ENCODE data around the gene TRIM3.

TRIM3 gene

GRCh38 chr11:6469599-6469998, 4.1 kb downstream of the TRIM3 start:
- no peak for DNase-seq (ENCODE audit: extremely low spot score)
- CTCF ChIA-PET = interaction anchor here (0.6 to 1.6 kb wide), 6 partner anchors 26 to 920 kb away, joined by 3 to 6 read pairs (median 4); no protein-coding TSS in a partner anchor
- POLR2A ChIA-PET = interaction anchor here (0.8 to 1.9 kb wide), 8 partner anchors 8 to 214 kb away, joined by 3 to 22 read pairs (median 4); partner anchors contain the start of genes APBB1, ARFIP2, SMPD1 and TIMM10B
- TF ChIP-seq ARNT (IDR thresholded peaks at IDR 0.05) (no peak), FOXK2 (IDR thresholded peaks at IDR 0.05) (no peak)

- TF ChIP-seq ELF4 (IDR thresholded peaks at IDR 0.05) (no peak), FOXK2 (IDR thresholded peaks at IDR 0.05) (no peak), LEF1 (IDR thresholded peaks at IDR 0.05; ENCODE audit: borderline replicate concordance) (no peak), SP1 (IDR thresholded peaks at IDR 0.05) (no peak), CTBP1 (IDR thresholded peaks at IDR 0.05; ENCODE audit: borderline replicate concordance) (no peak), BHLHE40 (IDR thresholded peaks at IDR 0.05; ENCODE audit: borderline replicate concordance) (no peak), SUZ12 (IDR thresholded peaks at IDR 0.05) (no peak), PKNOX1 (IDR thresholded peaks at IDR 0.05) (no peak), FOXA1 (IDR thresholded peaks at IDR 0.05) (no peak), ZNF384 (IDR thresholded peaks at IDR 0.05) (no peak)
- POLR2A ChIA-PET = interaction anchor here (0.6 to 1.9 kb wide), 13 partner anchors 9 to 234 kb away, joined by 3 to 22 read pairs (median 4); partner anchors contain the start of genes APBB1, ARFIP2, FHIP1B and SMPD1
- CTCF ChIA-PET = interaction anchor here (0.9 to 1.6 kb wide), 5 partner anchors 25 to 106 kb away, joined by 3 to 6 read pairs (median 4); no protein-coding TSS in a partner anchor
- peak; percentile 87 for DNase-seq (ENCODE audit: extremely low spot score)
Measured at GRCh38 chr11:6468712-6469495, 4.8 kb downstream of the TRIM3 start.

- TF ChIP-seq ELF4 (IDR thresholded peaks at IDR 0.05) = no peak
- TF ChIP-seq SP1 (IDR thresholded peaks at IDR 0.05) = no peak
- TF ChIP-seq HDGF (IDR thresholded peaks at IDR 0.05; ENCODE audit: borderline replicate concordance) = no peak
- no peak for TF ChIP-seq SUZ12 (IDR thresholded peaks at IDR 0.05)
- no peak for TF ChIP-seq CTBP1 (IDR thresholded peaks at IDR 0.05; ENCODE audit: borderline replicate concordance)
- TF ChIP-seq ARNT (IDR thresholded peaks at IDR 0.05) = no peak
- no peak for TF ChIP-seq L3MBTL2 (conservative IDR thresholded peaks at IDR 0.05)
- no peak for TF ChIP-seq FOXM1 (IDR thresholded peaks at IDR 0.05; ENCODE audit: borderline replicate concordance)
- TF ChIP-seq PKNOX1 (IDR thresholded peaks at IDR 0.05) = no peak
- TF ChIP-seq BHLHE40 (IDR thresholded peaks at IDR 0.05; ENCODE audit: borderline replicate concordance) = no peak
- no peak for TF ChIP-seq FOXA1 (IDR thresholded peaks at IDR 0.05)
- no peak for TF ChIP-seq LEF1 (IDR thresholded peaks at IDR 0.05; ENCODE audit: borderline replicate concordance)
- no peak for TF ChIP-seq NFRKB (IDR thresholded peaks at IDR 0.05)
- TF ChIP-seq ZNF384 (IDR thresholded peaks at IDR 0.05) = no peak
- no peak for TF ChIP-seq FOXK2 (IDR thresholded peaks at IDR 0.05)
- TF ChIP-seq TARDBP (IDR thresholded peaks at IDR 0.05) = no peak
- DNase-seq (ENCODE audit: extremely low spot score) = no peak
- POLR2A ChIA-PET = no interaction called here
- CTCF ChIA-PET = interaction anchor here (0.9 kb wide), 1 partner anchor 13 kb away, joined by 3 read pairs; no protein-coding TSS in a partner anchor
Measured at GRCh38 chr11:6459099-6459450, 14.7 kb downstream of the TRIM3 start.

GRCh38 chr11:6458352-6459098, 15.2 kb downstream of the TRIM3 start:
- no peak for DNase-seq (ENCODE audit: extremely low spot score)
- POLR2A ChIA-PET = no interaction called here
- CTCF ChIA-PET = interaction anchor here (0.9 kb wide), 1 partner anchor 13 kb away, joined by 3 read pairs; no protein-coding TSS in a partner anchor
- TF ChIP-seq CTBP1 (IDR thresholded peaks at IDR 0.05; ENCODE audit: borderline replicate concordance) (no peak), PKNOX1 (IDR thresholded peaks at IDR 0.05) (no peak), ELF4 (IDR thresholded peaks at IDR 0.05) (no peak), ARNT (IDR thresholded peaks at IDR 0.05) (no peak), L3MBTL2 (conservative IDR thresholded peaks at IDR 0.05) (no peak), NFRKB (IDR thresholded peaks at IDR 0.05) (no peak), FOXA1 (IDR thresholded peaks at IDR 0.05) (no peak), SP1 (IDR thresholded peaks at IDR 0.05) (no peak), BHLHE40 (IDR thresholded peaks at IDR 0.05; ENCODE audit: borderline replicate concordance) (no peak), TARDBP (IDR thresholded peaks at IDR 0.05) (no peak), LEF1 (IDR thresholded peaks at IDR 0.05; ENCODE audit: borderline replicate concordance) (no peak), FOXM1 (IDR thresholded peaks at IDR 0.05; ENCODE audit: borderline replicate concordance) (no peak), FOXK2 (IDR thresholded peaks at IDR 0.05) (no peak), HDGF (IDR thresholded peaks at IDR 0.05; ENCODE audit: borderline replicate concordance) (no peak), ZNF384 (IDR thresholded peaks at IDR 0.05) (no peak), SUZ12 (IDR thresholded peaks at IDR 0.05) (no peak)

- ChIA-PET POLR2A (no interaction called here), CTCF (no interaction called here)
- TF ChIP-seq SUZ12 (IDR thresholded peaks at IDR 0.05) = no peak
- no peak for DNase-seq (ENCODE audit: extremely low spot score)
Measured at GRCh38 chr11:6457581-6458320, 16.0 kb downstream of the TRIM3 start.

Data from HEK293T (cell line).